K562 (cell line): ENCODE results near the gene LCN12. TPM values are rescaled to one million over a fixed set of nuclear protein-coding genes. Genes with fewer than 3 reads are reported as not detected.

Experiments
- HDAC6 ChIP-seq: IDR thresholded peaks from 2 replicates; pipeline ENCODE4 v1.6.1; 2012; ENCODE audit warnings: low read depth, mild to moderate bottlenecking, control low read depth, inconsistent platforms, low read length, moderate library complexity
- NCOA4 ChIP-seq: fragments of 450-650 bp; IDR thresholded peaks from 2 replicates; pipeline ENCODE4 v1.6.1; 2018; ENCODE audit warnings: mild to moderate bottlenecking; ENCODE audit not compliant: partially characterized antibody
- NR3C1 ChIP-seq: sonication (generic); formaldehyde crosslinking; IDR thresholded peaks from 2 replicates; pipeline ENCODE4 v1.8.1; 2022; ENCODE audit warnings: missing genetic modification reagents
- NUFIP1 ChIP-seq: fragments of 450-650 bp; IDR thresholded peaks from 2 replicates; pipeline ENCODE4 v1.6.1; 2018; ENCODE audit not compliant: partially characterized antibody
- POLR2A ChIP-seq: fragments of 450-650 bp; conservative IDR thresholded peaks from 2 replicates; pipeline ENCODE4 v1.6.1; 2016
- ZNF263 ChIP-seq: sonication (generic); formaldehyde crosslinking; IDR thresholded peaks from 2 replicates; pipeline ENCODE4 v1.8.0; 2022; ENCODE audit warnings: mild to moderate bottlenecking, missing genetic modification reagents, borderline replicate concordance
- ZNF384 ChIP-seq: IDR thresholded peaks from 2 replicates; pipeline ENCODE4 v1.6.1; 2012; ENCODE audit warnings: low read depth, low read length, improper control_type of control experiment
- ZNF707 ChIP-seq: fragments of 250-450 bp; sonication (Bioruptor Pico); conservative IDR thresholded peaks from 2 replicates; pipeline ENCODE4 v1.8.0; 2022; ENCODE audit warnings: inconsistent platforms, mild to moderate bottlenecking, moderate library complexity
- polyA plus RNA-seq, 8 experiments: library from polyadenylated mRNA; depleted of rRNA in 4 of 8; stranded (reverse) in 5 of 8; unstranded in 3 of 8; fragments of >200 nt; fragmentation: Nextera tagmentation in 2 of 8; fragmentation: Illumina TruSeq in 1 of 8; extraction: Ambion mirVana in 2 of 8; extraction: Trizol in 1 of 8; gene quantifications; 2 replicates each; pipeline versions ENCODE4 v1.2.1 to v1.2.3, GENCODE V29; 2011 to 2014; ENCODE audit warnings: inconsistent platforms in 1 of 8, missing spikeins in 1 of 8
- total RNA-seq, 7 experiments: library from RNA; depleted of rRNA in 6 of 7; stranded (reverse); fragments of >200 nt in 6 of 7; fragmentation: Illumina TruSeq in 2 of 7; extraction: Trizol in 2 of 7; gene quantifications; 2 replicates each; pipeline versions ENCODE4 v1.2.1 to v1.2.3, GENCODE V29; 2011 to 2021; ENCODE audit warnings: low replicate concordance in 1 of 7
- TF ChIP-seq, protein P1 (sequence below): sonication (generic); formaldehyde crosslinking; IDR thresholded peaks from 2 replicates; pipeline ENCODE4 v1.8.1; 2023; ENCODE audit warnings: mild to moderate bottlenecking, missing genetic modification reagents
- TF ChIP-seq, protein P2 (sequence below): fragments of 250-450 bp; sonication (Bioruptor Pico); IDR thresholded peaks from 2 replicates; pipeline ENCODE4 v1.4.0; 2020
- TF ChIP-seq, protein P3 (sequence below): fragments of 250-450 bp; sonication (Bioruptor Pico); IDR thresholded peaks from 2 replicates; pipeline ENCODE4 v1.5.0; 2021
- TF ChIP-seq, protein P4 (sequence below): sonication (generic); formaldehyde crosslinking; IDR thresholded peaks from 2 replicates; pipeline ENCODE4 v1.8.0; 2022; ENCODE audit warnings: mild to moderate bottlenecking, missing genetic modification reagents

Gene LCN12
- total and polyA plus RNA-seq, 9 of the 15 experiments (the other 6 are each of a cell fraction or from before 2014, with no cell fraction given) = 0.05 TPM; not detected in 8

GRCh38 chr9:136944519-136945332 is 7.3 kb upstream of the LCN12 start, which contains the start of the genes C8G and FBXW5 (continued):
- TF ChIP-seq, protein P1, sequence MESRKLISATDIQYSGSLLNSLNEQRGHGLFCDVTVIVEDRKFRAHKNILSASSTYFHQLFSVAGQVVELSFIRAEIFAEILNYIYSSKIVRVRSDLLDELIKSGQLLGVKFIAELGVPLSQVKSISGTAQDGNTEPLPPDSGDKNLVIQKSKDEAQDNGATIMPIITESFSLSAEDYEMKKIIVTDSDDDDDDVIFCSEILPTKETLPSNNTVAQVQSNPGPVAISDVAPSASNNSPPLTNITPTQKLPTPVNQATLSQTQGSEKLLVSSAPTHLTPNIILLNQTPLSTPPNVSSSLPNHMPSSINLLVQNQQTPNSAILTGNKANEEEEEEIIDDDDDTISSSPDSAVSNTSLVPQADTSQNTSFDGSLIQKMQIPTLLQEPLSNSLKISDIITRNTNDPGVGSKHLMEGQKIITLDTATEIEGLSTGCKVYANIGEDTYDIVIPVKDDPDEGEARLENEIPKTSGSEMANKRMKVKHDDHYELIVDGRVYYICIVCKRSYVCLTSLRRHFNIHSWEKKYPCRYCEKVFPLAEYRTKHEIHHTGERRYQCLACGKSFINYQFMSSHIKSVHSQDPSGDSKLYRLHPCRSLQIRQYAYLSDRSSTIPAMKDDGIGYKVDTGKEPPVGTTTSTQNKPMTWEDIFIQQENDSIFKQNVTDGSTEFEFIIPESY = peak; percentile 77
- TF ChIP-seq, protein P2, sequence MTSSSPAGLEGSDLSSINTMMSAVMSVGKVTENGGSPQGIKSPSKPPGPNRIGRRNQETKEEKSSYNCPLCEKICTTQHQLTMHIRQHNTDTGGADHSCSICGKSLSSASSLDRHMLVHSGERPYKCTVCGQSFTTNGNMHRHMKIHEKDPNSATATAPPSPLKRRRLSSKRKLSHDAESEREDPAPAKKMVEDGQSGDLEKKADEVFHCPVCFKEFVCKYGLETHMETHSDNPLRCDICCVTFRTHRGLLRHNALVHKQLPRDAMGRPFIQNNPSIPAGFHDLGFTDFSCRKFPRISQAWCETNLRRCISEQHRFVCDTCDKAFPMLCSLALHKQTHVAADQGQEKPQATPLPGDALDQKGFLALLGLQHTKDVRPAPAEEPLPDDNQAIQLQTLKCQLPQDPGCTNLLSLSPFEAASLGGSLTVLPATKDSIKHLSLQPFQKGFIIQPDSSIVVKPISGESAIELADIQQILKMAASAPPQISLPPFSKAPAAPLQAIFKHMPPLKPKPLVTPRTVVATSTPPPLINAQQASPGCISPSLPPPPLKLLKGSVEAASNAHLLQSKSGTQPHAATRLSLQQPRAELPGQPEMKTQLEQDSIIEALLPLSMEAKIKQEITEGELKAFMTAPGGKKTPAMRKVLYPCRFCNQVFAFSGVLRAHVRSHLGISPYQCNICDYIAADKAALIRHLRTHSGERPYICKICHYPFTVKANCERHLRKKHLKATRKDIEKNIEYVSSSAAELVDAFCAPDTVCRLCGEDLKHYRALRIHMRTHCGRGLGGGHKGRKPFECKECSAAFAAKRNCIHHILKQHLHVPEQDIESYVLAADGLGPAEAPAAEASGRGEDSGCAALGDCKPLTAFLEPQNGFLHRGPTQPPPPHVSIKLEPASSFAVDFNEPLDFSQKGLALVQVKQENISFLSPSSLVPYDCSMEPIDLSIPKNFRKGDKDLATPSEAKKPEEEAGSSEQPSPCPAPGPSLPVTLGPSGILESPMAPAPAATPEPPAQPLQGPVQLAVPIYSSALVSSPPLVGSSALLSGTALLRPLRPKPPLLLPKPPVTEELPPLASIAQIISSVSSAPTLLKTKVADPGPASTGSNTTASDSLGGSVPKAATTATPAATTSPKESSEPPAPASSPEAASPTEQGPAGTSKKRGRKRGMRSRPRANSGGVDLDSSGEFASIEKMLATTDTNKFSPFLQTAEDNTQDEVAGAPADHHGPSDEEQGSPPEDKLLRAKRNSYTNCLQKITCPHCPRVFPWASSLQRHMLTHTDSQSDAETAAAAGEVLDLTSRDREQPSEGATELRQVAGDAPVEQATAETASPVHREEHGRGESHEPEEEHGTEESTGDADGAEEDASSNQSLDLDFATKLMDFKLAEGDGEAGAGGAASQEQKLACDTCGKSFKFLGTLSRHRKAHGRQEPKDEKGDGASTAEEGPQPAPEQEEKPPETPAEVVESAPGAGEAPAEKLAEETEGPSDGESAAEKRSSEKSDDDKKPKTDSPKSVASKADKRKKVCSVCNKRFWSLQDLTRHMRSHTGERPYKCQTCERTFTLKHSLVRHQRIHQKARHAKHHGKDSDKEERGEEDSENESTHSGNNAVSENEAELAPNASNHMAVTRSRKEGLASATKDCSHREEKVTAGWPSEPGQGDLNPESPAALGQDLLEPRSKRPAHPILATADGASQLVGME (CRISPR knock-in tag) = 0 out of 2 replicates have a peak, but pooled peaks have one; percentile 20
- TF ChIP-seq, protein P3, sequence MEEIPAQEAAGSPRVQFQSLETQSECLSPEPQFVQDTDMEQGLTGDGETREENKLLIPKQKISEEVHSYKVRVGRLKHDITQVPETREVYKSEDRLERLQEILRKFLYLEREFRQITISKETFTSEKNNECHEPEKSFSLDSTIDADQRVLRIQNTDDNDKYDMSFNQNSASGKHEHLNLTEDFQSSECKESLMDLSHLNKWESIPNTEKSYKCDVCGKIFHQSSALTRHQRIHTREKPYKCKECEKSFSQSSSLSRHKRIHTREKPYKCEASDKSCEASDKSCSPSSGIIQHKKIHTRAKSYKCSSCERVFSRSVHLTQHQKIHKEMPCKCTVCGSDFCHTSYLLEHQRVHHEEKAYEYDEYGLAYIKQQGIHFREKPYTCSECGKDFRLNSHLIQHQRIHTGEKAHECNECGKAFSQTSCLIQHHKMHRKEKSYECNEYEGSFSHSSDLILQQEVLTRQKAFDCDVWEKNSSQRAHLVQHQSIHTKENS (CRISPR knock-in tag) = no peak
- TF ChIP-seq ZNF384 (no peak), NUFIP1 (no peak), NR3C1 (CRISPR knock-in tag) (no peak), HDAC6 (no peak), NCOA4 (no peak), ZNF707 (CRISPR knock-in tag) (no peak), ZNF263 (CRISPR knock-in tag) (no peak; the same call in 1 of the 2 replicates), POLR2A (0 out of 2 replicates have a peak, but pooled peaks have one; percentile 34)
- TF ChIP-seq, protein P4, sequence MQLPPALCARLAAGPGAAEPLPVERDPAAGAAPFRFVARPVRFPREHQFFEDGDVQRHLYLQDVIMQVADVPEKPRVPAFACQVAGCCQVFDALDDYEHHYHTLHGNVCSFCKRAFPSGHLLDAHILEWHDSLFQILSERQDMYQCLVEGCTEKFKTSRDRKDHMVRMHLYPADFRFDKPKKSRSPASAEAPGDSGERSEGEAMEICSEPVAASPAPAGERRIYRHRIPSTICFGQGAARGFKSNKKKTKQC (CRISPR knock-in tag) = no peak
